Stimulated activated CD8-positive, alpha-beta memory T cell treated with anti-CD3 and anti-CD28 coated beads, Interleukin-12 subunit alpha, Interleukin-12 subunit beta, amount 100 ng/mL, for 1 hour (primary cell): Measurements from ENCODE around the gene CHPT1.

Experiments
- DNase-seq: peaks from one replicate; pipeline ENCODE4 v3.0.0-alpha.2; 2020; ENCODE audit warnings: low read depth

Gene CHPT1

GRCh38 chr12:101685092-101685491, 12.3 kb upstream of the CHPT1 start:
- no peak for DNase-seq

- DNase-seq = no peak
These were observed 11.3 kb upstream of the CHPT1 start for GRCh38 chr12:101686176-101686575.

DNA sequence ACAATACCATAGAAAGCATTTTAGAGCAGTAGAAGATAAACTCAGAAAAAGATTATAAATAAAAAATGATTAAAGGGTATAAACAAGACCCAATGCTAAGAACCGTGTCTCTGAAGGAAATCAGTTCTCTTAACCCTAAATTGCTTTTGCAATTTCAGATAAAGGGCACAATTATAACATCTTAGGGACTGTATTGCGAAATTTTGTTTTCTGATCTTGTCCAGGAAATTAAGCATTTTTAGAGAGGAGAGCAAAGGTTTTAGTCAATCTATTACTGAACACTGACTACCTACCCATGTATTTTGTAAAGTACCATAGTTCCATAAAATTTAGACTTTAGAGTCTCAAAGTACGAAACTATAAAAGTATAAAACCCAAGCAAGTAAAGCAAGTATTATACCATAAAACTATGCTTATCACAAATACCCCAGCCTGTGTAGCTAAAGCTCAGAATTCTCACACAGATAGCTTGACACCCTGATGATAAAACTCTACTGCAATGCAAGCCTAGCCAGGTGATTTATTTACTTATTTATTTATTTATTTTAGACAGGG, 6.8 kb upstream of the CHPT1 start:
- no peak for DNase-seq

GRCh38 chr12:101691503-101692096, 5.8 kb upstream of the CHPT1 start:
- no peak for DNase-seq

- no peak for DNase-seq
These were observed 3.1 kb upstream of the CHPT1 start for GRCh38 chr12:101694297-101694848.

- no peak for DNase-seq
These were observed 2.5 kb upstream of the CHPT1 start for GRCh38 chr12:101694986-101695385.

- DNase-seq = no peak
These were observed 1.7 kb upstream of the CHPT1 start for GRCh38 chr12:101695706-101696105.

DNA sequence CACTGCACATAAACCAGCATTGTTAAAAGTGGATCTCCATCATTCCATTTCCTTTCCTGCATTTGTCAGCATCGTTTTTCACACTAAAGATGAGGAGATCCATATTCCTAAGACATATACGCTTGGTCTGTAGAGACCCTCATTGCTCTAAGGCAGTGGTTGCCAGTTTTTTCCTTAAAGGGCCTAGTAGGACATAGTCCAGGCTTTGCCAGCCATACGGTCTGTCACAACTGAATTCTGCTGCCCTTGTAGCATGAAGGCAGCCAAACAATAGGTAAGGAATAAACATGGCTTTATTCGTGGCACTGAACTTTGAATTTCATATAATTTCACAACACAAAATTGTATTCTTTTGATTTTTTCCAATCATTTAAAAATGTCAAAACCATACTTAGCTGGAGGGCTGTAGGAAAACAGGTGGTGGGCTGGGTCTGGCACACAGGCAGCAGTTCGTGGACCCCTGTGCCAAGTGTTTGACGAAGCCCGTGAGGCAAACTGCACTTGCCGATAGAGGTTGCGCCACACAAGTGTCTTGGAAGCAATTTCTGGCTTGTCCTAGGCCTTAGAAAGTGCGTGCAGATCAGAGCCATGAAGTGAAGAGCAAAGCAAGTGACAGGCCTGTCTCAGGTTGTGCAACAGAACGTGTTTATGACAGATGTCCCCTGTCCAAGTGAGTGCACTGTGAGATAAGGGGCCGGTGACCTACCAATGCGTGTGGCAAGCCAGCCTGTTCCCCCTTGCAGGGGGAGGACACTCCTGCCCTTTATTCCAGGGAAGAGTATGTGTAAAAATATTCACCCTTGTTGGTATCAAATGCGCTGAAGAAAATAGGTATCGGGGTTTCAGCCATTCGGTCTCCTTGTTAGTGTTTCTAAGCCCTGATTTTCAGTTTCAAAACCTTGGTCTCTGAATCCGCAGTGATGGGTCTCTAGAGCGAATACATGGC, 916 bp upstream of the CHPT1 start:
- no peak for DNase-seq

DNA sequence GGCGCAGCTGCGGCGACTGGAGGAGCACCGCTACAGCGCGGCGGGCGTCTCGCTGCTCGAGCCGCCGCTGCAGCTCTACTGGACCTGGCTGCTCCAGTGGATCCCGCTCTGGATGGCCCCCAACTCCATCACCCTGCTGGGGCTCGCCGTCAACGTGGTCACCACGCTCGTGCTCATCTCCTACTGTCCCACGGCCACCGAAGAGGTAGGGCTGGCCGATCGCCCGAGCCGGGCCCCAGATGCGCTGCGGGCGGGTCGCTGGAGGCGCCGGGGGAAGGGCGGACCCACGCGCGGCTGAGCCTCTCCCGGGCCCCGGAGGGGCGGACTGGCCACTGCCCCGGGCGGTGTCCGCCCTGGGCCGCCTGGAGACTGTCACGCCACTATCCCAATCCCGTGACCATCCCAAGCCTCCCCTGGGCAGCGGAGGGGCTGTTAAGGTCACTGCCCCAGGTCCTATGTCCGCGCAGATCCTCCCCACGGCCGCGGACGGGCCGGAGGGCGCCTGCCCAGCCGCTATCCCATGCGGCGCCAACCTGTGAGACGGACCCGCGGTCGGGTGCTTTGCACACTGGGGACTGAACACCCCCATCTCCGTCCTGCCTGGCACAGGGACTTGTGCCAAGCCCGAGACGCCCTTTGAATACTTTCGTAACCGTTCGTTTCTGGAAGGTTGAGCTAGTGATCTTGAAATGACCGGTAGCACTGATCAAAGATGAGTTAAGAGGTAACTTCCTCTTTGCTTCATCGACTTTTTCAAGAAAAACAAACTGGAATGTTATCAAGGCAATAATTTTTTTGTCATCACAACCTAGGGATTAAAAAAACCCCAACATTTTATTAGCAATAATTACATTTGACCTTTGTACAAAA, 725 bp downstream of the CHPT1 start:
- no peak for DNase-seq

GRCh38 chr12:101698800-101699347, 1.4 kb downstream of the CHPT1 start:
- DNase-seq = no peak

- no peak for DNase-seq
These were observed 2.9 kb downstream of the CHPT1 start for GRCh38 chr12:101700299-101700820.

DNA sequence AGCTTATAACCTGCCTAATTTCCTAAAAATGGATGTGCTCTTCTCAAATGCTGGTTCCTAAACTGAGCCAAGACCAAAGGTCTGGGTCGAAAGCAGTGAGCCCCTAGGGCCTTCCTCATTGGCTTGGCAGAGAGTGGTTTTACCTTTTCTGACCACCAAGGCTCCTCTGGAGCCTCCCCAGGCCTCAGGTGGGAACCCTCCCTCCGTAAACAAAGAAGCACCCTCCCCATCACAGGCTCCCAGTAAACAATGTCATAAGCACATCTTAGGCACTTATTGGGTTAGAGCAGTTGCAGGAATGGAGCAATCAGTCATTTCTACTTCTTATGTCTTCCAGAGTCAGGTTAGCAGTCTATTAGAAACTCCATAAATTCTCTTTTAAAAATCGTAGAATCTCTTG, 6.0 kb downstream of the CHPT1 start:
- DNase-seq = no peak

- DNase-seq = no peak
These were observed 9.0 kb downstream of the CHPT1 start for GRCh38 chr12:101706403-101706802.

DNA sequence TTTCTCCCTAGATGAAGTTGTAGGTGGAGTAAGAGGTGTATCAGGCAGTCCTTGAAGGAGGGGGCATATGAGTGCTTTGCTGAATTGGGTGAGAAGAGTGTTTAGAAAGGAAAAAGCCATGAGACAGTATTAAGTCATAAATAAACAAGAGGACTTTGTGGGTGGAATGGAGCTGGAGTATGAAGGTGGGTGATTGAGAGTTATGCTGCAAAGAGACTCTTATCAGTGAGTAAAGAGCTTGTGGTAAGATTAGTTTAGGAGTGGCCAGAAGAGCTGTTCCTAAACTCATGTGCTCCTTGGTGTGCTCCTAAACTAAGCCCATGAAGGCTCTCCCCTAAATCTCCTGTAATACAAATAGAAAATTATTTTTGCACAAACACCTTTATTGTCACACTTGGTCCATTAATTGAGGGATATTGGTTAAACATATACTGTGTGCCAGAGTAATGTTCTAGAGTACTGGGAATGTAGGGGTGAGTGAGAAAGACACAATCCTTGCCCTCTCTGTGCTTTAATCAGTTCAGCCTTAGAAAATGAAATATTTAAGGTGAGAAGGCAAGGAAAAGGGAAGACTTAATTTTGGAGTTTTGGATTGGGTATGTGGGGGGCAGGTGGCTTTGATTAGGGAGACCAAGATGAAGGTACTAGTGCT, 9.8 kb downstream of the CHPT1 start:
- DNase-seq = no peak

GRCh38 chr12:101710288-101710687, 12.8 kb downstream of the CHPT1 start:
- no peak for DNase-seq

DNA sequence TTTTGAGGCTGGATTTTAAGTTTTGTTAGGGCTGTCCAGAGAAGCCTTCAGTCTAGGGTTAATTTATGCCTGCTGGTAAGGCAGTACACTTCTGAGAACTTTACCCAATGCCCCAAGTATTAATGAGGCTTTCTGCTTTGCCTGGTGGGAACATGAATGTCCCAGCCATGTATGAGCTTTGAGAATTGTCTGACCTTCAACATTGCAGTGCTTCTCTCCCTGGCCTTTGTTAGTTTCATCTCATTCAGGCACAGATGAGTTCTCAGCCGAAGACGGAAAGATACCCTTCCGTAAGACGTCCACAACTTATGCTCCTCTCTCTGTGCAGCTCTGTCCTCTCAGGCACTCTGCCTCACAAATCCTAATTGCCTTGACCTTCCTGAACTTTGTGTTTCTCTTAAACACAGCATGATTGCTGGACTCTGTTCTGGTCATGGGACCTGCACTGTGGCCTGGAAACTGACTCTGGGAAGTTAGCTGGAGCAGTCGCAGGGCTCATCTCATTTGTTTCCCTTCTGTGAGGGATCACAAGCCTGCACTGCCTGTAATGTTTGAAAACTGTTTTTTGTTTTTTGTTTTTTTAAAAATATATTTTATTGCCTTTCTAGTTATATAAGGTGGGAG, 15.7 kb downstream of the CHPT1 start:
- no peak for DNase-seq

DNA sequence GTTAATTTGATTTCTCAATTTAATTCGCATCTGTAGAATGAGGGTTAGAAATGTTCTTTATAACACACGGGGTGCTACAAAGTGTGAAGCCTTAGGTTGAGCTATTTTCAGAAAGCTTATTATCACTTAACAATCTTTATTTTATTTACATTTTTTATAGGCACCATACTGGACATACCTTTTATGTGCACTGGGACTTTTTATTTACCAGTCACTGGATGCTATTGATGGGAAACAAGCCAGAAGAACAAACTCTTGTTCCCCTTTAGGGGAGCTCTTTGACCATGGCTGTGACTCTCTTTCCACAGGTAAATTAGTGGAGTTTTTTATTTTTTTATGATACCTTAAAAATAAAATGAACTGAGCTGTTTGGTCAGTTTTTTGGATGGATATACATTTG, 16.5 kb downstream of the CHPT1 start:
- no peak for DNase-seq

- no peak for DNase-seq
These were observed 17.5 kb downstream of the CHPT1 start for GRCh38 chr12:101714877-101715444.

- no peak for DNase-seq
These were observed 22.1 kb downstream of the CHPT1 start for GRCh38 chr12:101719566-101719965.

DNA sequence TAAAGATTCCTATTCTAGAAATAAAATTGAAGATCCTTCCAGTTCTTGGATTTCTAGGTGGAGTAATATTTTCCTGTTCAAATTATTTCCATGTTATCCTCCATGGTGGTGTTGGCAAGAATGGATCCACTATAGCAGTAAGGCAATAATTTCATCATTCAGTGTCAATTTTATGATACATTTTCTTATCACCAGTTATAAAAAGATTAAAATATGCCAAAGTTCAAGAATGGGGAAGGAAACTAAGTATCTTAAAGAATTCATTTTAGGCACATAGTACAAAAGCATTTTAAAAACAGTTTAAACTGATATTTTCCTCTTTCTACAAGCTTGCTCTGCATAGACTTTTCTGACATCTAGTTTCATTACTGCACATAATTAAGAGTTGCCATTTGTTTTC, 22.7 kb downstream of the CHPT1 start:
- DNase-seq = no peak
